HG03442 (cell line): Measurements from ENCODE around the gene OSBPL2.

Source experiments
- ATAC-seq: cut with Tn5 transposase; IDR thresholded peaks from one replicate; pipeline ENCODE4 v1.9.1; 2021; ENCODE audit warnings: mild to moderate bottlenecking, moderate library complexity; ENCODE audit not compliant: unreplicated experiment

OSBPL2 gene

GRCh38 chr20:62220666-62221568, 17.4 kb upstream of the OSBPL2 start:
- ATAC-seq: no peak

DNA sequence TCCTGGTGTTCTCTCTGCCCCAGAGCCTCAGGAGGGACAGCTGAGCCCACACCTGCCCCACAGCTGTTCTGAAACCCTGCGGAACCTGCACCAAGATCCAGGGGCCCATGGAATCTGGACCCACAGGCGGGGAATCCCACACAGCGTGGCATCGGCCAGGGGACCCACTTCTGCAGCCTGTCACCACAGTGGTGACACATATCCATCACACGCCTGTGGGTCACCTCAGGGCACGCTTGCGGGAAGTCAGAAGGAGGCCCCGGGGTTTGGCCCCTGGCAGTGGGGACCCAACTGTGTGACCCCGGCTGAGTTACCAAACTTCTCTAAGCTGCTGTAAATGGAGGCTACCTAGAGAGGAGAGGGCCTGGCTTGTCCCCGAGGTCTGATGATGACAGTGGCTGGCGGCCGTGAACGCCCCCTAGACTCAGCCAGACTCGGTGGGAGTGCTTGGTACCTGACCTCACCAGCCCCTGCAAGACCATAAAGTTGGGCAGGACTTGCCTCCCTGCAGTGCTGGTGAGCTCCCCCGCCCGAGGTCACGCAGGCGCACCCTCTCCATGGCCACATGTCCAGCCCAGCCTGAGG, 16.0 kb upstream of the OSBPL2 start:
- no peak for ATAC-seq

- ATAC-seq: no peak
Observed at GRCh38 chr20:62222972-62223371, 15.3 kb upstream of the OSBPL2 start.

GRCh38 chr20:62223571-62223970, 14.8 kb upstream of the OSBPL2 start:
- ATAC-seq: no peak

DNA sequence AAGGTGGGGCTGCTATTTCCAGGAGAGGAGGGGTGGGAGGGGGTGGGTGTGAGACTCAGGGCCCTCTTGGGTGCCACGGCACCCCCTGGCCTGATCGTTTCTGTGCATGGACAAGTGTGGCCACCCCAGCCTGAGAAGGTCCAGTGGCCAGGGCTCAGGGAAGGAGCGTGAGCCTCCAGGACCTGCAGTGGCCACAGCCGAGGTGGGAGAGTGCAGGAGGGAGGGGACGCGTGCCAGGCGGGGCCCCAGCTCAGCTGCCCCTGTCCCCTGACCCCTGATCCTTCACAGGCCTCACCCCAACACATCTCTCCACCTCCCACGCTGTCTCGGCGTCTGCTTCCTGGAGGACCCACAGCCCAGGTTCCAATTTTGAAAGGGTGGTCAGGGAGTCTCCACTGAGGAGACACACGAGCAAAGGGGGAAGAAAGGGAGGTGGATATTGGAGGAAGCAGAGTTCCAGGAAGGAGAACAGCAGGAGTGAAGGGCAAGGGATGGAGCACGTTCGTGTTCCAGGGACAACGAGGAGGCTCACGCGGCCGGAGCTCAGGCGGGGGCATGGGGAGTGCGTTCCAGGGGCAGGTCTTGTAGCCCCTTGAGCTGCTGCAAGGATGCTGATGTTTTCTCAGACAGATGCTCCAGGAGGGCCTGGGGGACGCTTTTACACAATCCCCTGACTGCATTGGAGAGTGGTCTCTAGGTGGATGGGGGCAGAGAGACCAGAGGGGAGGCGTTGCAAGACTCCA, 14.0 kb upstream of the OSBPL2 start:
- no peak for ATAC-seq

DNA sequence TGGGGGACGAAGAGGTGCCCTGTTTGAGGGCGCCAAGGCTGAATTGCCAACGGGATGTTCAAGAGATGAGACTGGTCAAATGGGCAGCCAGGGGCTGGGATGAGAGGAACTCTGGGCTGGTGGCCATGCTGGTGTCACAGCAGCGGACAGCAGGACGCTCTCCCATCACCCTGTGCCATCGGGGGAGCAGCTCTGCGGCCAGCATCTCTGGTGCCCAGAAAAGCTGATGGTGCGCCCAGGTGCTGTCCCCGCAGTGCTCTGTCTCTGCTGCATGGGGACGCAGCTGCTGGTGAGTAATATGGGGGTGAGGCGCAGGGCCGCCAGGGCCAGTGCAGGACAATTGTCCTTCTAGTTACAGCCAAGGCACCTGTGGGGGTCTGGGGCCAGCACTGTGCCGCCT, 13.3 kb upstream of the OSBPL2 start:
- no peak for ATAC-seq

DNA sequence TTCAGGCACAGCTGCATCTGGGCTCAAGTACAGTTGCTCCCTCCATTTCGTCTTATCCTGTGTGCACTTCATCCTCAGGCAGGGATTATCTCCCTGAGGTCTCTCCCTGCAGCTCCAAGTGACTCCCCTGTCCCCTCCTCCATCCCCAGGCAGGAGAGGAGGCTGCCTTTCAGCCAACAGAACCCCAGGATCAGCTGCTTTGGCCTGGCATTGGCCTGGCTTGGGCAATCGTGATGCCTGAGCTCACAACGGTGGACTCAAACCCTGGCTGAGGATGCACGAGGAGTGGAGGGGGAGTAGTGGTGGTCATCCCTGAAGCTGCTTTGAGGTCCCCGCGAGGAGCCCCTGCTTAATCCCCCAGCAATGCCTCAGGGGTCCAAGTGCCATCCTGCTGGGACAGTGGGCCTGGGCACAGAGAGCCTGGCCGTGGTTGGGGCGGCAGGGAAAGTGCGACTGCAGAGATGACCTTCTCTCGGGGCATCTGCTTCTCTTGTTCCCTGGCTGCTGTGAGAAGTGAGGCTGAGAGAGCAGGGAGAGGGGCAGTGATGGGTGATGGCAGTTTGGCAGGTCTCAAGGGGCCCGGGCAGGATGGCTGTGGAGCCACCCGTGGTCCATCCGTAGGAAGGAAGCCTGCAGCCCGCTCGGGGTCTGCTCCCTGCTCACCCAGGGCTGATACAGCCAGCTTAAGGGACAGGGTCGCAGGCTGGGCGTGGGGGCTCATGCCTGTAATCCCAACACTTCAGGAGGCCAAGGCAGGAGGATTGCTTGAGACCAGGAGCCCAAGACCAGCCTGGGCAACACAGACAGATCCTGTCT, 12.3 kb upstream of the OSBPL2 start:
- no peak for ATAC-seq

- ATAC-seq: no peak
Observed at GRCh38 chr20:62226707-62227590, 11.4 kb upstream of the OSBPL2 start.

GRCh38 chr20:62227591-62227976, 10.7 kb upstream of the OSBPL2 start:
- no peak for ATAC-seq

GRCh38 chr20:62227977-62228958, 10.1 kb upstream of the OSBPL2 start:
- ATAC-seq: no peak

GRCh38 chr20:62228982-62229545, 9.3 kb upstream of the OSBPL2 start:
- ATAC-seq: no peak

- ATAC-seq: no peak
Observed at GRCh38 chr20:62229667-62230066, 8.7 kb upstream of the OSBPL2 start.

- ATAC-seq: no peak
Observed at GRCh38 chr20:62230276-62230675, 8.0 kb upstream of the OSBPL2 start.

- ATAC-seq: no peak
Observed at GRCh38 chr20:62230696-62231095, 7.6 kb upstream of the OSBPL2 start.

DNA sequence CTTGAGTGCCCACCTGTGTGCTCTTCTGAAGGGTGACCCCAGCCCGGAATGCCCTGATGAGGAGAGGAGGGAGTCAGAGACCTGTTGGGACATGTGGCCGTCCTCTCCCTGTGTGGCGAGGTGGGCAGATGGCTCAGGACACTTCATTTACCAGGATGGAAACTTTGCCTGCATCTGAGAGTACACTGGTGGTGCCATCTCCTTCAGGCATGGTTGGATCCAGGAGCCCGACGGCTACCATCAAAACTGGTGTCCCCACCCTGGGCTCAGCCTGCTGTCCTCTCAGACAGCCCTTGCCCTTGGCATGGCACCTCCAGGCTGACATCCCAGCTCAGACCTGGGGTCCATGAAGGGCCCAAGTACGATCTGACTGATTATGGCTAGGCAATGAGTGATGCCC, 7.0 kb upstream of the OSBPL2 start:
- ATAC-seq: no peak

DNA sequence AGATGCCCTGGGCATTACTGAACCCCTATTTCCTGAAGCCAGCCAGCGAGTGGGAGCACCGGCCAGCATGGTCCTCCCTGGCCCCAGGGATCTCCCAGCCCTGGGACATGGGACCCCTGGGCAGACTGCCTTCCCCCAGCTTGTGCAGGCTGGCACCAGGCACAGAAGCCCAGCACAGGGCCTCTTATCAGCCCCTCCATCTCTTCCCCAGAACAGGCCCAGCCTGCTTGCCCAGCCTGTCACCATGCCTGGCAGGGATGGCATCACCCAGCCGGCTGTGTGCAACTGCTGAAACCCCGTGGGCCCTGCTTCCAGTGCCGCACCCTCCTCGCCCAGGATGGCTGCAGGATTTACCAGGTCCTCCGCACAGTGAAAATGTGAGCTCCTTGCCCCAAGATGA, 6.1 kb upstream of the OSBPL2 start:
- ATAC-seq: no peak

DNA sequence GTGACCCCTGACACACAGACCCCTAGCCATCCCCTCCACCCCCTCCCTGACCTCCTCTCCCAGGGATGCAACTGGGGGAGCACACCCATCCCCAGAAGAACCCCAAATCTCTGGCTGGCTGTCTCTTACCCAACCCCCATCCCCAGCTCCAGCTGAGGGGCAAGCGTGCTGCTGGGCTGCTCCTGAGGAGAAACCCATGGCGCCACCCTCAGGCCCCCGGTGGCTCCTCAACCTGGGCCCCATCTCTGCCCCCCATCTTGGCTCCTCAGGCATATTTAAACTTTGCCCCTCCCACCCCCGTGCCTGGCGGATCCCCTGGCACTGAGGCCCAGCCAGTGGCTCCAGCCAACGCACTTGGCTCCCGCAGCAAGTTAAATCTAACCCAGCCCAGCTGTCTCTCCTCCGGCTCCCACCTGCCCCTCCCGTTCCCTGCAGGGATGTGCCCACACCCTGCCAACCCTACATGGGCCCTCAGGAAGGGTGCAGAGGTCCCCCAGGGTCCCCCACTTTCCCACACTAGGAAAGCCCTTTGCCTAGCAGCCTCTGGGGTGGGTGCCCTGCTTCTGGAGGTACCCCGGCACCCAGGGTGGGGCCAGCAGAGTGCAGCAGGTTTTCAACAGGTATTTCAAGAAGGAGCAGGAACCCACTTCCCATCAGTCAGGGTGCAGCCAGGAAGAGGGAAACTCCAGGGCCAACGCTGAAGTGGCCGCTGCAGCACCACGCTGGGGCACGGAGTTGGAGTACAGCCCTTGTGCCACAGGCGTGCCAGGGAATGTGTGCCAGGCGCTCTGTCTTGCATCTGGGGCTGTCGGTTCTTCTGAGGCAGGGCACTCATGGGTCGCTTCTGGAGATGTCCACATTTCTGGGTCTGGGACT, 5.3 kb upstream of the OSBPL2 start:
- ATAC-seq: no peak

- ATAC-seq: no peak
Observed at GRCh38 chr20:62233684-62234083, 4.6 kb upstream of the OSBPL2 start.
